ENCODE measurements around the gene MBOAT1. TPM values are rescaled to one million over a fixed set of nuclear protein-coding genes. Genes with fewer than 3 reads are reported as not detected.

Gene MBOAT1
- total RNA-seq, 1 experiment from 2014 or later, result 9.9 TPM

- DNase-seq, result no peak
- no peak overlapping the region for H3K4me3 Mint-ChIP-seq
- Histone ChIP-seq H3K27ac (ENCODE audit: insufficient read length, low read depth, low read length) (no peak overlapping the region), H2BK20ac (ENCODE audit: low read depth, low read length, poor library complexity, severe bottlenecking) (no peak overlapping the region), H3K79me2 (ENCODE audit: insufficient read depth, low read length) (no peaks in the 10 kb centered on the region), H3T11ph (ENCODE audit: low read length) (no peak overlapping the region), H2AFZ (ENCODE audit: low read length) (no peak overlapping the region), H3K27me3 (ENCODE audit: insufficient read depth, low read length) (no peaks in the 10 kb centered on the region), H3K18ac (ENCODE audit: insufficient read length, low read depth, low read length) (no peak overlapping the region), H3K56ac (ENCODE audit: insufficient read length, low read depth, low read length) (no peak overlapping the region), H2AK5ac (ENCODE audit: insufficient read length, low read length) (no peak overlapping the region), H3K9ac (ENCODE audit: extremely low read depth, insufficient read length, low read length) (no peak overlapping the region), H3K23ac (ENCODE audit: insufficient read length, low read depth, low read length) (no peak overlapping the region), H3K4me2 (ENCODE audit: insufficient read depth, insufficient read length, low read length) (no peak overlapping the region), H4K91ac (ENCODE audit: insufficient read length, low read depth, low read length) (no peak overlapping the region), H3K4me1 (ENCODE audit: insufficient read depth, low read length) (no peaks in the 10 kb centered on the region), H2BK120ac (ENCODE audit: low read depth, low read length, poor library complexity, severe bottlenecking) (no peak overlapping the region), H3K9me3 (ENCODE audit: control insufficient read depth, low read depth, low read length) (no peaks in the 10 kb centered on the region), H3K4ac (ENCODE audit: low read depth, low read length) (no peak overlapping the region), H3K14ac (ENCODE audit: insufficient read depth, low read length) (no peak overlapping the region), H4K20me1 (ENCODE audit: control insufficient read depth, insufficient read depth, insufficient read length) (no peaks in the 10 kb centered on the region), H2BK15ac (ENCODE audit: low read depth, low read length) (no peak overlapping the region), H2BK5ac (ENCODE audit: insufficient read length, low read length) (no peak overlapping the region), H2BK12ac (ENCODE audit: insufficient read length, low read depth, low read length) (no peak overlapping the region), H3K79me1 (ENCODE audit: insufficient read depth, low read depth, low read length, poor library complexity, severe bottlenecking) (no peaks in the 10 kb centered on the region), H4K5ac (ENCODE audit: insufficient read length, low read depth, low read length) (no peak overlapping the region), H4K8ac (replicated peaks; ENCODE audit: insufficient read length, low read depth, low read length) (no peak overlapping the region), H3K23me2 (ENCODE audit: insufficient read length, low read depth, low read length, poor library complexity, severe bottlenecking) (no peaks in the 10 kb centered on the region)
- no peaks in the 10 kb centered on the region; the same call in 1 of the 2 replicates for H3K27me3 Mint-ChIP-seq (ENCODE audit: low read depth)
- TF ChIP-seq, protein P1, sequence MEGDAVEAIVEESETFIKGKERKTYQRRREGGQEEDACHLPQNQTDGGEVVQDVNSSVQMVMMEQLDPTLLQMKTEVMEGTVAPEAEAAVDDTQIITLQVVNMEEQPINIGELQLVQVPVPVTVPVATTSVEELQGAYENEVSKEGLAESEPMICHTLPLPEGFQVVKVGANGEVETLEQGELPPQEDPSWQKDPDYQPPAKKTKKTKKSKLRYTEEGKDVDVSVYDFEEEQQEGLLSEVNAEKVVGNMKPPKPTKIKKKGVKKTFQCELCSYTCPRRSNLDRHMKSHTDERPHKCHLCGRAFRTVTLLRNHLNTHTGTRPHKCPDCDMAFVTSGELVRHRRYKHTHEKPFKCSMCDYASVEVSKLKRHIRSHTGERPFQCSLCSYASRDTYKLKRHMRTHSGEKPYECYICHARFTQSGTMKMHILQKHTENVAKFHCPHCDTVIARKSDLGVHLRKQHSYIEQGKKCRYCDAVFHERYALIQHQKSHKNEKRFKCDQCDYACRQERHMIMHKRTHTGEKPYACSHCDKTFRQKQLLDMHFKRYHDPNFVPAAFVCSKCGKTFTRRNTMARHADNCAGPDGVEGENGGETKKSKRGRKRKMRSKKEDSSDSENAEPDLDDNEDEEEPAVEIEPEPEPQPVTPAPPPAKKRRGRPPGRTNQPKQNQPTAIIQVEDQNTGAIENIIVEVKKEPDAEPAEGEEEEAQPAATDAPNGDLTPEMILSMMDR (conservative IDR thresholded peaks at IDR 0.05), result no peak
- WGBS (ENCODE audit: extremely low coverage, insufficient read length, low lambda C conversion rate), result no CpG with 5 or more reads among the region's 1 CpG
- H3K36me3 Mint-ChIP-seq (ENCODE audit: insufficient read depth in 1 of 3, low read depth in 3 of 3), result no peaks in the 10 kb centered on the region
- H3K4me1 Mint-ChIP-seq, result peaks cover 11 to 12% of the 10 kb centered on the region in 2 experiments
- no peak overlapping the region for H3K27ac Mint-ChIP-seq
- H3K9me3 Mint-ChIP-seq, result no peaks in the 10 kb centered on the region
Observed at GRCh38 chr6:20223141-20223540, 10.9 kb upstream of the MBOAT1 start.
